Left forelimb (tissue), 1 donor: ENCODE results near the gene SHISA6.

Source experiments
- DNase-seq: peaks from one replicate; pipeline ENCODE4 v3.0.0-alpha.2; 2018; ENCODE audit warnings: low spot score

The SHISA6 gene

GRCh38 chr17:11353601-11354000 lies 112.6 kb downstream of the SHISA6 start:
- DNase-seq = no peak

GRCh38 chr17:11356371-11356770 lies 115.4 kb downstream of the SHISA6 start:
- no peak for DNase-seq

GRCh38 chr17:11363565-11364117 lies 122.6 kb downstream of the SHISA6 start:
- DNase-seq = no peak

- no peak for DNase-seq
Measured at GRCh38 chr17:11366272-11366850, 125.3 kb downstream of the SHISA6 start.

- DNase-seq = no peak
Measured at GRCh38 chr17:11369575-11369974, 128.6 kb downstream of the SHISA6 start.

GRCh38 chr17:11372692-11373091 lies 131.7 kb downstream of the SHISA6 start:
- DNase-seq = no peak

GRCh38 chr17:11378506-11378905 lies 137.5 kb downstream of the SHISA6 start:
- no peak for DNase-seq

GRCh38 chr17:11380761-11381160 lies 139.7 kb downstream of the SHISA6 start:
- no peak for DNase-seq

GRCh38 chr17:11383157-11383556 lies 142.1 kb downstream of the SHISA6 start:
- DNase-seq = no peak

GRCh38 chr17:11384131-11384530 lies 143.1 kb downstream of the SHISA6 start:
- DNase-seq = no peak

- no peak for DNase-seq
Measured at GRCh38 chr17:11387610-11388009, 146.6 kb downstream of the SHISA6 start.

- no peak for DNase-seq
Measured at GRCh38 chr17:11388054-11388453, 147.0 kb downstream of the SHISA6 start.

GRCh38 chr17:11389583-11389982 lies 148.6 kb downstream of the SHISA6 start:
- DNase-seq = no peak

GRCh38 chr17:11391134-11391533 lies 150.1 kb downstream of the SHISA6 start:
- DNase-seq = no peak

- no peak for DNase-seq
Measured at GRCh38 chr17:11404431-11405276, 163.6 kb downstream of the SHISA6 start.

GRCh38 chr17:11406716-11407115 lies 165.7 kb downstream of the SHISA6 start:
- DNase-seq = no peak

- DNase-seq = no peak
Measured at GRCh38 chr17:11412654-11413053, 171.6 kb downstream of the SHISA6 start.

GRCh38 chr17:11418342-11418741 lies 177.3 kb downstream of the SHISA6 start:
- no peak for DNase-seq

GRCh38 chr17:11430751-11431150 lies 189.7 kb downstream of the SHISA6 start:
- DNase-seq = no peak

- no peak for DNase-seq
Measured at GRCh38 chr17:11438673-11439072, 197.7 kb downstream of the SHISA6 start.

- DNase-seq = no peak
Measured at GRCh38 chr17:11441004-11441403, 200.0 kb downstream of the SHISA6 start.

GRCh38 chr17:11446316-11446715 lies 205.3 kb downstream of the SHISA6 start:
- no peak for DNase-seq

GRCh38 chr17:11454096-11454495 lies 213.1 kb downstream of the SHISA6 start:
- DNase-seq = no peak
